ENCODE data around the gene KRTAP10-12. TPM values are rescaled to one million over a fixed set of nuclear protein-coding genes. Genes with fewer than 3 reads are reported as not detected.

KRTAP10-12 gene, protein sequence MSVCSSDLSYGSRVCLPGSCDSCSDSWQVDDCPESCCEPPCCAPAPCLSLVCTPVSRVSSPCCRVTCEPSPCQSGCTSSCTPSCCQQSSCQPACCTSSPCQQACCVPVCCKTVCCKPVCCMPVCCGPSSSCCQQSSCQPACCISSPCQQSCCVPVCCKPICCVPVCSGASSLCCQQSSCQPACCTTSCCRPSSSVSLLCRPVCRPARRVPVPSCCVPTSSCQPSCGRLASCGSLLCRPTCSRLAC
- total RNA-seq = not detected

DNA sequence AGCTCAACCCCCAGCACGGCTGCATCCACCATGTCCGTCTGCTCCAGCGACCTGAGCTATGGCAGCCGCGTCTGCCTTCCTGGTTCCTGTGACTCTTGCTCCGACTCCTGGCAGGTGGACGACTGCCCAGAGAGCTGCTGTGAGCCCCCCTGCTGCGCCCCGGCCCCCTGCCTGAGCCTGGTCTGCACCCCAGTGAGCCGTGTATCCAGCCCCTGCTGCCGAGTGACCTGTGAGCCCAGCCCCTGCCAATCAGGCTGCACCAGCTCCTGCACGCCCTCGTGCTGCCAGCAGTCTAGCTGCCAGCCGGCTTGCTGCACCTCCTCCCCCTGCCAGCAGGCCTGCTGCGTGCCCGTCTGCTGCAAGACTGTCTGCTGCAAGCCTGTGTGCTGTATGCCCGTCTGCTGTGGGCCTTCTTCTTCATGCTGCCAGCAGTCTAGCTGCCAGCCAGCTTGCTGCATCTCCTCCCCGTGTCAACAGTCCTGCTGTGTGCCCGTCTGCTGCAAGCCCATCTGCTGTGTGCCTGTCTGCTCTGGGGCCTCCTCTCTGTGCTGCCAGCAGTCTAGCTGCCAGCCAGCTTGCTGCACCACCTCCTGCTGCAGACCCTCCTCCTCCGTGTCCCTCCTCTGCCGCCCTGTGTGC, at the start of gene KRTAP10-12:
TSS of gene KRTAP10-12 (plus strand) at position 1 of the 639 bp plus-strand sequence. CDS start at position 31, 30 bp downstream.

DNA sequence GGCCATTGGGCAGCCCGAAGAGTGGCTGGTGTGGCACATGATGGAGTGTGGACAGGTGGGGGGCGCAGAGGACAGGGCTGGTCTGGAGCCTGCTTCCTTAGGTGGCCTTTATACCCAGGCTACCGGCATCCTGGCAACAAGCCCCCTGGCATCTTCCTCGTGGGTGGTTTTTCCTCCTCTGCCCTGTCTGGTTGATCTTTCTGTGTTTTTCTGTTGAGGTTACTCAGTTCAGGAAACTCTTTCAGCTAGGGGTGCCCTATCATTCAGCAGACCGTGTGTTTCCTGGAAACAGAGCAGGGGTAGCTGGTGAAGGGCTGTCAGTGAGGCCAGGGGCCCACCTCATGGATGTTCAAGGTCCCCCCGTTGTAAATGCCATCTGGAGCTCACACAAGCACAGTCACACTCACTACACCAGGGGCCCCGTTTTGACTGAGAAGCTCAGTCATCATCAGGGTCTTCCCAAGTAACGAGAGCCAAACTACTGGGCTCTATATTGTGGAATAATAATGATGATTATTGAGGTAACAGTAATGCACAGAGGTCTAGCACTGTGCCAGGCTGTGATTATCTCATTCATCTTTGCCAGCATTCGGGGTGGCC, 42.3 kb upstream of the KRTAP10-12 start, which contains the start of gene KRTAP12-4:
TSS of gene KRTAP12-4 (minus strand) at position 84 of the 600 bp plus-strand sequence. CDS start at position 39, 45 bp downstream.

DNA sequence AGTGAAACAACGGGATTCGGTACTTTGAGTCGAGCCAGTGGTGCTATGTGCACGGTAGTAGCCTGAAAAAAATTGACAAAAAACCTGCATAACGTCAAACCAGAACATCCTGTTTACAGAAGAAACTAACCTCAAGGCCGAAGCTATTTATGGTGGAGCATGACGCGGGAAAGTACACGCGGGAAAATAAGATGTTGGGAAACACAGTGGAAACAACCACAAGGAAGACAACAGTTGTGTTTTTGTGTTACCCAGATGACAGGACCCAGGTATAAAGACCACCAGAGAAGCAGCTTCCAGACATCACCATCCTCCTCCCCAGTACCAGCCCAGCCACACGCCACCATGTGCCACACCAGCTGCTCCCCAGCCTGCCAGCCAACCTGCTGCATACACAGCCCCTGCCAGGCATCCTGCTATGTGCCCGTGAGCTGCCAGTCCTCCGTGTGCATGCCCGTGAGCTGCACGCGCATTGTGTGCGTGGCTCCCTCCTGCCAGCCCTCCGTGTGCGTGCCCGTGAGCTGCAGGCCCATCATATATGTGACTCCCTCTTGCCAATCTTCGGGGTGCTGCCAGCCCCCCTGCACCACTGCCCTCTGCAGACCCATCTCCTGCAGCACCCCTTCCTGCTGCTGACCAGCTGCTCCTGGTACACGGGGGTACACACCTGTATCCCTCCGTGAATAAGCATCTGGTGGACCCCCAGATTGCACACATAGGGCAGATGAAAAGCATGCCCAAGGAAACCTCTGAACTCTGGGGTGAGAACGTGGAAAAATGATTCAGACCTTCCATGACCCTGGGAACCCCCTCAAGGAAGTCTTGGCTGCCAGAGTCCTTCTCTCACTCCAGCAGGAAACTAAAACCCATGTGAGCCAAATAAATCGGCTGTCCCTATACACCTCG, 39.1 kb upstream of the KRTAP10-12 start, which contains the start of gene KRTAP12-3:
TSS of gene KRTAP12-3 (plus strand) at position 298 of the 906 bp plus-strand sequence. CDS start at position 346, 48 bp downstream.

DNA sequence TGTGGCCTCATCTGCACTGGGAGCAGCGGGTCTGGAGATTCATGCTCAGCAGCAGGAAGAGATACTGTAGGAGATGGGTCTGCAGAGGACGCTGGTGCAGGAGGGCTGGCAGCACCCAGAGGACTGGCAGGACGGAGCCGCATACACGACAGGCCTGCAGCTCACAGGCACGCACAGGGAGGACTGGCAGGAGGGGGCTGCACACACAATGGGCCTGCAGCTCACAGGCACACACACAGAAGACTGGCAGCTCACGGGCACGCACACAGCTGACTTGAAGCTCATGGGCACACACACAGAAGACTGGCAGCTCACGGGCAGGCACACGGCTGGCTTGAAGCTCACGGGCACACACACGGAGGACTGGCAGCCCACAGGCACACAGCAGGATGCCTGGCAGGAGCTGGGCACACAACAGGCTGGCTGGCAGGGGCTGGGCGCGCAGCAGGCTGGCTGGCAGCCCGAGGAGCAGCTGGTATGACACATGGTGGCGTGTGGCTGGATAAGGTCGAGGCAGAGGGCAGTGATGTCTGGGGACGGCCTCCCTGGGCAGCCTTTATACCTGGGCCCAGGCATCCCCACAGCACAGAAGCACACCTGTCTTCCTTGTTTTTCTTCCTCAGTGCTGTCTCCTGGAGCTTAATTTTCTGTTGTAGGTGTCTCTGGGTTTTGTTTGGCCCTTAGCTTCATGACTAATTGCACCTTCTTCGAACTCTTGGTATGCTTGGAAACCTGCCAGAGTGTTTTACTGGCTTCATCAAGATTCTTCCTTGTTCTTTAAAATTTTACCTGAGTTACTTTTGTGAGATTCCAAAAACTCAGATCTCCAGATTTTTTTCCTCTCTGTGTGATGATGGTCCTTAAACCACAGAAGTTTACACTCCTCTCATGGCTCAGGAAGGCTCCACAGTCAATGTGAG, 30.3 kb upstream of the KRTAP10-12 start, which contains the start of gene KRTAP12-2:
TSS of gene KRTAP12-2 (minus strand) at position 527 of the 920 bp plus-strand sequence. CDS start at position 486, 41 bp downstream.

DNA sequence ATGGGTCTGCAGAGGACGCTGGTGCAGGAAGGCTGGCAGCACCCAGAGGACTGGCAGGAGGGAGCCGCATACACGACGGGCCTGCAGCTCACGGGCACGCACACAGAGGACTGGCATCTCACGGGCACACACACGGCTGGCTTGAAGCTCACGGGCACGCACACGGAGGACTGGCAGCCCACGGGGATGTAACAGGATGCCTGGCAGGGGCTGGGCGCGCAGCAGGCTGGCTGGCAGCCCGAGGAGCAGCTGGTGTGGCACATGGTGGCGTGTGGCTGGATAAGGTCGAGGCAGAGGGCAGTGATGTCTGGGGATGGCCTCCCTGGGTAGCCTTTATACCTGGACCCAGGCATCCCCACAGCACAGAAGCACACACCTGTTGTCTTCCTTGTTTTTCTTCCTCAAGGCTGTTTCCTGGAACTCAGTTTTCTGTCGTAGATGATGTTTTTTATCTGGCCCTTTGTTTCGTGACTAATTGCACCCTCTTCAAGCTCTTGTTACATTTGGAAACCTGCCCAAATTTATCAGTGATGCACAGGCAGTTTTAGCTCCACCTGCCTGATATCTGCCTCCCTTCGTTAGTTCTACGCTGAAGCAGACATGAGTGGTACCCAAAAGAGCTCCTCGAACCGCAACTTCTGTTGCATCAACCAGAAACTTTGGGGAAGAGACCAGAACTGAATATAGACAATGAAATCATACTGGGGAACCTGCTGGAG, 15.0 kb upstream of the KRTAP10-12 start, which contains the start of gene KRTAP12-1:
TSS of gene KRTAP12-1 (minus strand) at position 303 of the 719 bp plus-strand sequence. CDS start at position 263, 40 bp downstream.

DNA sequence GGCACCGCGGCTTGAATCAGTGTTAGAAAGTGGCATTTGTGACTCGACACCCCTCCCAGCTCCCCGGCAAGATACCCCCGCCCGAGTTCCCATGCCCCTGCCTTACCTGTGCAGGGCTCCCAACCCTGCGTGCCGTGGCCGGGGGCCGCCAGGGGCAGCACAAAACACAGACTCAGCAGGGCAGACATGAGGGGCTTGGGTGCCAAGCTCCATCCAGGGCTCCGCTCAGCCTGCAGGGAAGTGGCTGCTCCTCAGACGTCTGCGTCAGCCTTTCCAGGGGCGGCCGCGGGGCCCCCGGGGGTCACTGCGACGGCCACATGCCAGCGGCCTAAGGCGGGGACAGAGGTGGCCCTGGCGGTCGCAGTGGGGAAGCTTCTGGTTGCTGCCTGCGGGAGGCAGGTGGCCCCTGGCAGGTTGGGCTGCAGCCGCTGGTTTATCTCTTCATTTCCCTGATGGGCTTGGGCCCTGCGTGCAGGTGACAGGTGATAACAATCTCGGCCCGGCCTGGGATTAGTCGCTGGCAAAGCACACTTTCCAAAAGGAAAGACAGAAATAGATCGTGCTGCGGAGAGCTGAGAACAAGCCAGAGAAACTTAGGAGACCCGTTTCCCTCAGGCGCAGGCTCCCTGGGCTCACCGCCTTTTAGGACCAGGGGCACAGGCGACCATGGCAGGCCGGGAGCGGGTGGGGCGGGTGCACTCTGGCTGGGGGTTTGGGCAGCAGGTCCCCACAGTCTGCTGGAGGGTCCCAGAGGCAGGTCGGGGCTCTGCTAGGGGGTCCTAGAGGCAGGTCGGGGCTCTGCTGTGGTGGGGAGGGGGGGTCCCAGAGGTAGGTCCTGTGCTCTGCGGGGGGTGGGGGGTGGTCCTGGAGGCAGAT, 14.6 kb downstream of the KRTAP10-12 start, which contains the start of gene TSPEAR:
TSS of gene TSPEAR (minus strand) at position 246 of the 876 bp plus-strand sequence. CDS start at position 188, 58 bp downstream.

Other genes starting within 250 kb of the KRTAP10-12 start
- 3.4 TPM for gene LRRC3, start 241.7 kb upstream of the KRTAP10-12 start, total RNA-seq
- gene KRTAP10-1, start 157.0 kb upstream of the KRTAP10-12 start, total RNA-seq = not detected
- not detected for gene KRTAP10-2, start 145.7 kb upstream of the KRTAP10-12 start, total RNA-seq
- gene KRTAP10-3, start 138.4 kb upstream of the KRTAP10-12 start, total RNA-seq = not detected
- gene KRTAP10-4, start 123.4 kb upstream of the KRTAP10-12 start, total RNA-seq = not detected
- not detected for gene KRTAP10-5, start 116.6 kb upstream of the KRTAP10-12 start, total RNA-seq
- not detected for gene KRTAP10-6, start 104.7 kb upstream of the KRTAP10-12 start, total RNA-seq
- gene KRTAP10-7, start 96.6 kb upstream of the KRTAP10-12 start, total RNA-seq = not detected
- not detected for gene KRTAP10-8, start 85.1 kb upstream of the KRTAP10-12 start, total RNA-seq
- gene KRTAP10-9, start 70.1 kb upstream of the KRTAP10-12 start, total RNA-seq = not detected
- not detected for gene KRTAP10-10, start 59.8 kb upstream of the KRTAP10-12 start, total RNA-seq
- not detected for gene KRTAP10-11, start 50.8 kb upstream of the KRTAP10-12 start, total RNA-seq
- not detected for gene KRTAP12-4, start 42.5 kb upstream of the KRTAP10-12 start, total RNA-seq
- not detected for gene KRTAP12-3, start 39.2 kb upstream of the KRTAP10-12 start, total RNA-seq
- not detected for gene KRTAP12-2, start 30.2 kb upstream of the KRTAP10-12 start, total RNA-seq
- not detected for gene KRTAP12-1, start 15.0 kb upstream of the KRTAP10-12 start, total RNA-seq
- gene TSPEAR, start 14.4 kb downstream of the KRTAP10-12 start, total RNA-seq = not detected
- gene UBE2G2, start 104.6 kb downstream of the KRTAP10-12 start, total RNA-seq = 73.3 TPM
- gene SUMO3, start 120.9 kb downstream of the KRTAP10-12 start, total RNA-seq = 59.3 TPM
- gene PTTG1IP, start 176.5 kb downstream of the KRTAP10-12 start, total RNA-seq = 172 TPM
- gene ITGB2, start 223.7 kb downstream of the KRTAP10-12 start, total RNA-seq = 24.1 TPM
- 13.9 TPM for gene SLX9, start 242.9 kb downstream of the KRTAP10-12 start, total RNA-seq

Measured in camera-type eye (tissue), 1 donor.